K562 (cell line): ENCODE measurements around the gene PCED1B. TPM values are rescaled to one million over a fixed set of nuclear protein-coding genes. Genes with fewer than 3 reads are reported as not detected.

ENCODE experiments used
- ATF2 ChIP-seq: sonication (generic); formaldehyde crosslinking; IDR thresholded peaks from 2 replicates; pipeline ENCODE4 v1.8.1; 2022; ENCODE audit warnings: missing genetic modification reagents
- HCFC1 ChIP-seq: IDR thresholded peaks from 2 replicates; pipeline ENCODE4 v1.6.1; 2012; ENCODE audit warnings: low read depth, low read length, improper control_type of control experiment
- HMG20B ChIP-seq: fragments of 250-450 bp; sonication (Bioruptor Pico); IDR thresholded peaks from 2 replicates; pipeline ENCODE4 v1.5.0; 2021; ENCODE audit warnings: mild to moderate bottlenecking
- HNRNPLL ChIP-seq: fragments of 200-400 bp; formaldehyde crosslinking; IDR thresholded peaks from 2 replicates; pipeline ENCODE4 v1.6.1; 2017; ENCODE audit warnings: low read length, low read depth, mild to moderate bottlenecking; ENCODE audit not compliant: poor library complexity, severe bottlenecking
- HOMEZ ChIP-seq: fragments of 250-450 bp; sonication (Bioruptor Pico); IDR thresholded peaks from 2 replicates; pipeline ENCODE4 v1.4.0; 2020; ENCODE audit warnings: mild to moderate bottlenecking, moderate library complexity
- RBM22 ChIP-seq: fragments of 200-400 bp; formaldehyde crosslinking; IDR thresholded peaks from 2 replicates; pipeline ENCODE4 v1.6.1; 2018; ENCODE audit warnings: low read length, low read depth; ENCODE audit not compliant: poor library complexity, severe bottlenecking
- RNF219 ChIP-seq: fragments of 250-450 bp; sonication (Bioruptor Pico); IDR thresholded peaks from 2 replicates; pipeline ENCODE4 v1.5.0; 2022; ENCODE audit warnings: mild to moderate bottlenecking
- SMARCE1 ChIP-seq: fragments of 450-650 bp; IDR thresholded peaks from 2 replicates; pipeline ENCODE4 v1.7.1; 2016; ENCODE audit warnings: mild to moderate bottlenecking
- TAF15 ChIP-seq: fragments of 200-400 bp; formaldehyde crosslinking; IDR thresholded peaks from 2 replicates; pipeline ENCODE4 v1.6.1; 2017; ENCODE audit warnings: mild to moderate bottlenecking, low read depth, low read length, moderate library complexity
- TAF9B ChIP-seq: fragments of 450-650 bp; IDR thresholded peaks from 2 replicates; pipeline ENCODE4 v1.6.1; 2018; ENCODE audit warnings: mild to moderate bottlenecking; ENCODE audit not compliant: partially characterized antibody
- TCF3 ChIP-seq: sonication (generic); formaldehyde crosslinking; IDR thresholded peaks from 2 replicates; pipeline ENCODE4 v1.4.0; 2020; ENCODE audit warnings: mild to moderate bottlenecking, missing genetic modification reagents
- TRIM24 ChIP-seq, 2 experiments: fragments of 450-650 bp; IDR thresholded peaks; 2 replicates each; pipeline ENCODE4 v1.6.1; 2016
- ZBTB40 ChIP-seq, 2 experiments: fragments of 450-650 bp in 1 of 2; sonication (generic) in 1 of 2; formaldehyde crosslinking in 1 of 2; IDR thresholded peaks; 2 replicates each; pipeline versions ENCODE4 v1.7.1 to v1.9.0; 2016 to 2022; ENCODE audit warnings: inconsistent platforms in 1 of 2, mild to moderate bottlenecking in 1 of 2, missing genetic modification reagents in 1 of 2
- ZNF174 ChIP-seq: fragments of 250-450 bp; sonication (Bioruptor Pico); IDR thresholded peaks from 2 replicates; pipeline ENCODE4 v1.4.0; 2020; ENCODE audit warnings: mild to moderate bottlenecking
- ZNF274 ChIP-seq: IDR thresholded peaks from 2 replicates; pipeline ENCODE4 v1.6.1; 2011; ENCODE audit warnings: low read depth, mild to moderate bottlenecking, low read length, moderate library complexity, borderline replicate concordance
- polyA plus RNA-seq, 8 experiments: library from polyadenylated mRNA; depleted of rRNA in 4 of 8; stranded (reverse) in 5 of 8; unstranded in 3 of 8; fragments of >200 nt; fragmentation: Nextera tagmentation in 2 of 8; fragmentation: Illumina TruSeq in 1 of 8; extraction: Ambion mirVana in 2 of 8; extraction: Trizol in 1 of 8; gene quantifications; 2 replicates each; pipeline versions ENCODE4 v1.2.1 to v1.2.3, GENCODE V29; 2011 to 2014; ENCODE audit warnings: inconsistent platforms in 1 of 8, missing spikeins in 1 of 8
- total RNA-seq, 7 experiments: library from RNA; depleted of rRNA in 6 of 7; stranded (reverse); fragments of >200 nt in 6 of 7; fragmentation: Illumina TruSeq in 2 of 7; extraction: Trizol in 2 of 7; gene quantifications; 2 replicates each; pipeline versions ENCODE4 v1.2.1 to v1.2.3, GENCODE V29; 2011 to 2021; ENCODE audit warnings: low replicate concordance in 1 of 7

Gene PCED1B
- total and polyA plus RNA-seq, 9 of the 15 experiments (the other 6 are each of a cell fraction or from before 2014, with no cell fraction given), result 1.2 to 9.3 (median 2.5) TPM

- TF ChIP-seq ZBTB40 (IDR thresholded peaks at IDR 0.05) (no peak), ZBTB40 (CRISPR knock-in tag; IDR thresholded peaks at IDR 0.05) (no peak), HMG20B (CRISPR knock-in tag) (no peak), ATF2 (CRISPR knock-in tag) (no peak), TRIM24 (IDR thresholded peaks at IDR 0.05) (no peak), RNF219 (CRISPR knock-in tag) (no peak), SMARCE1 (peak; percentile 73), TAF15 (no peak), HNRNPLL (no peak), HOMEZ (CRISPR knock-in tag) (no peak), TAF9B (no peak), HCFC1 (no peak), ZNF274 (no peak), TCF3 (CRISPR knock-in tag) (peak; percentile 74), ZNF174 (CRISPR knock-in tag) (no peak), RBM22 (no peak)
Observed at GRCh38 chr12:47207340-47207717, 127.9 kb downstream of the PCED1B start (continued).
